HUES48 (cell line): ENCODE measurements around the gene HLCS.

Experiments
- H3K27ac ChIP-seq: one replicate; pipeline ENCODE4 v1.7.0; 2013; ENCODE audit warnings: low read depth, low read length, inconsistent platforms
- H3K27me3 ChIP-seq: 2 replicates; pipeline ENCODE4 v1.6.1; 2013; ENCODE audit warnings: mild to moderate bottlenecking, low read length; ENCODE audit not compliant: control insufficient read depth, insufficient read depth
- H3K36me3 ChIP-seq: 2 replicates; pipeline ENCODE4 v1.6.1; 2013; ENCODE audit warnings: low read length; ENCODE audit not compliant: control insufficient read depth, insufficient read depth
- H3K4me1 ChIP-seq: 2 replicates; pipeline ENCODE4 v1.6.1; 2013; ENCODE audit warnings: mild to moderate bottlenecking, low read length; ENCODE audit not compliant: control insufficient read depth, insufficient read depth
- H3K4me3 ChIP-seq: 2 replicates; pipeline ENCODE4 v1.5.1; 2013; ENCODE audit warnings: mild to moderate bottlenecking, low read depth, low read length
- H3K9ac ChIP-seq: 2 replicates; pipeline ENCODE4 v1.6.1; 2013; ENCODE audit warnings: mild to moderate bottlenecking, low read depth, low read length, moderate library complexity
- H3K9me3 ChIP-seq: 2 replicates; pipeline ENCODE4 v1.6.1; 2013; ENCODE audit warnings: low read length; ENCODE audit not compliant: control insufficient read depth, insufficient read depth

The HLCS gene

DNA sequence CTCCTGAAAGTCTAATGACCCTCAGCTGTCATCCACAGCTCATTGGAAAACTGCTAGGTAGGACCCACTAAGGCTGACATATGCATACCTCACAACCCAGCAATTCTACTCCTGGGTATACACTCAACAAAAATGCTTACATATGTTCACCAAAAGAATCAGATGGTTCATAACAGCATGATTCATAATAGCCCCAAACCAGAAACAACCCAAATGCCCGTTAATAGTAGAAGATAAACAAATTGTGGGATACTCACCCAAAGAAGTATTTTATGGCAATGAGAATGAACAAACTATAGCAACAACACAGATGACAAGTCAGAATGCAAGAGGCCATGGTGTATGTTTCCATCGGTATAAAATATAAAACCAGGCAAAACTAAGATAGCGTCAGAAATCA lies 124.6 kb downstream of the HLCS start:
- no peak overlapping the region for H3K27ac ChIP-seq
- no peaks in the 10 kb centered on the region for H3K27me3 ChIP-seq
- H3K9ac ChIP-seq = no peak overlapping the region
- H3K4me1 ChIP-seq = peaks cover 3% of the 10 kb centered on the region
- H3K9me3 ChIP-seq = no peaks in the 10 kb centered on the region
- no peaks in the 10 kb centered on the region for H3K36me3 ChIP-seq
- H3K4me3 ChIP-seq = no peak overlapping the region

GRCh38 chr21:36839735-36840134 lies 126.7 kb downstream of the HLCS start:
- Histone ChIP-seq H3K27me3 (no peaks in the 10 kb centered on the region), H3K9me3 (no peaks in the 10 kb centered on the region), H3K36me3 (no peaks in the 10 kb centered on the region), H3K4me1 (no peaks in the 10 kb centered on the region), H3K4me3 (no peak overlapping the region), H3K27ac (no peak overlapping the region), H3K9ac (no peak overlapping the region)

GRCh38 chr21:36839123-36839522 lies 127.3 kb downstream of the HLCS start:
- Histone ChIP-seq H3K36me3 (no peaks in the 10 kb centered on the region), H3K27ac (no peak overlapping the region), H3K4me3 (no peak overlapping the region), H3K4me1 (no peaks in the 10 kb centered on the region), H3K9ac (no peak overlapping the region), H3K27me3 (no peaks in the 10 kb centered on the region), H3K9me3 (no peaks in the 10 kb centered on the region)

DNA sequence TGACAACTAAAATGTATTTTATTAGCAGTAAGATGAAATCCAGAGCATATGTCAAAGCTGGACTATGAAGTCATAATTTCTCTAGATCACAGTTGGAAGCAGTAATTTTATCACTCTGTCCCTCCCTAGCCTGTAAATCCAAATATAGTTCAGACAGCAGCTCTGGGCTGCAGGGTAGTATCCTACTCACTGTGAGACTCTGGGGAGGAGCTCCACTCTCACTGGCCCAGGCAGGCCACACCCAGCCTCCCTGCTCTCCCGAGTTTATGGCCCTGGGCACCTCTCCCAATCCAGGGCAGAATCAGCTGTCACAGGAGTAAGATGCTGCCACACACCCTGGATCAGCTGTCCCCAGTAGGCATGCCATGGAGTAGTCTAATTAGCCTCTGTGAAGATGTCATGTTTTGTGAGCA lies 131.1 kb downstream of the HLCS start:
- H3K9ac ChIP-seq = no peak overlapping the region
- H3K4me3 ChIP-seq = no peak overlapping the region
- no peaks in the 10 kb centered on the region for H3K4me1 ChIP-seq
- H3K27me3 ChIP-seq = no peaks in the 10 kb centered on the region
- no peak overlapping the region for H3K27ac ChIP-seq
- no peaks in the 10 kb centered on the region for H3K9me3 ChIP-seq
- H3K36me3 ChIP-seq = no peaks in the 10 kb centered on the region

- Histone ChIP-seq H3K27me3 (no peaks in the 10 kb centered on the region), H3K27ac (no peak overlapping the region), H3K4me3 (no peak overlapping the region), H3K36me3 (no peaks in the 10 kb centered on the region), H3K9me3 (no peaks in the 10 kb centered on the region), H3K9ac (no peak overlapping the region), H3K4me1 (no peaks in the 10 kb centered on the region)
Measured at GRCh38 chr21:36834192-36834591, 132.3 kb downstream of the HLCS start.

- Histone ChIP-seq H3K4me3 (no peak overlapping the region), H3K9ac (no peak overlapping the region), H3K27ac (no peak overlapping the region), H3K4me1 (no peaks in the 10 kb centered on the region), H3K9me3 (no peaks in the 10 kb centered on the region), H3K27me3 (no peaks in the 10 kb centered on the region), H3K36me3 (no peaks in the 10 kb centered on the region)
Measured at GRCh38 chr21:36830100-36830499, 136.4 kb downstream of the HLCS start.

- no peaks in the 10 kb centered on the region for H3K36me3 ChIP-seq
- no peak overlapping the region for H3K27ac ChIP-seq
- H3K9ac ChIP-seq = no peak overlapping the region
- no peaks in the 10 kb centered on the region for H3K27me3 ChIP-seq
- H3K4me1 ChIP-seq = no peaks in the 10 kb centered on the region
- H3K9me3 ChIP-seq = no peaks in the 10 kb centered on the region
- no peak overlapping the region for H3K4me3 ChIP-seq
Measured at GRCh38 chr21:36828891-36829515, 137.5 kb downstream of the HLCS start.

DNA sequence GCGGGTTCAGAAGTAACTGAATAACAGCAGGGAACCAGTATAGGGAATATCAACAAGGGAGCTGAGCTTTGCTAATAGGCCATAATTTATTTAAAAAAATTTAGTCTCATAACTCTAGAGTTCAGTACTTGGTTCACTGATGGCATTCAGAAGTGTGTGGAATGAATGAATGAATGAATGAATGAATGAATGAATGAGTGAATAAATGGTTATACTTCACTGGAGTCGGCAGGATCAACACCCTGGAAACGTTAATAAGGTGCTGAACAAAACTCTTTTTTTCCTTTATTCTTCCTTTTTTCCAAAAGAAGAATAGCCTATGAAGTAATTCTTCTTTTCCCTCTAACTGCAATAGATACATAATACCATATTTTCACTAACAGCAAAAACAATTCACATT lies 138.3 kb downstream of the HLCS start:
- Histone ChIP-seq H3K9me3 (no peaks in the 10 kb centered on the region), H3K27ac (no peak overlapping the region), H3K9ac (no peak overlapping the region), H3K4me3 (no peak overlapping the region), H3K27me3 (no peaks in the 10 kb centered on the region), H3K36me3 (no peaks in the 10 kb centered on the region), H3K4me1 (no peaks in the 10 kb centered on the region)

- Histone ChIP-seq H3K27me3 (no peaks in the 10 kb centered on the region), H3K4me3 (no peak overlapping the region), H3K9me3 (no peaks in the 10 kb centered on the region), H3K4me1 (peaks cover under 1% of the 10 kb centered on the region; the same call in 1 of the 2 replicates), H3K36me3 (no peaks in the 10 kb centered on the region), H3K9ac (no peak overlapping the region), H3K27ac (no peak overlapping the region)
Measured at GRCh38 chr21:36825658-36826057, 140.8 kb downstream of the HLCS start.

GRCh38 chr21:36821032-36821299 lies 145.5 kb downstream of the HLCS start:
- Histone ChIP-seq H3K9ac (no peak overlapping the region), H3K4me1 (peaks cover 15% of the 10 kb centered on the region), H3K36me3 (no peaks in the 10 kb centered on the region), H3K4me3 (no peak overlapping the region), H3K27ac (no peak overlapping the region), H3K9me3 (no peaks in the 10 kb centered on the region), H3K27me3 (no peaks in the 10 kb centered on the region)

DNA sequence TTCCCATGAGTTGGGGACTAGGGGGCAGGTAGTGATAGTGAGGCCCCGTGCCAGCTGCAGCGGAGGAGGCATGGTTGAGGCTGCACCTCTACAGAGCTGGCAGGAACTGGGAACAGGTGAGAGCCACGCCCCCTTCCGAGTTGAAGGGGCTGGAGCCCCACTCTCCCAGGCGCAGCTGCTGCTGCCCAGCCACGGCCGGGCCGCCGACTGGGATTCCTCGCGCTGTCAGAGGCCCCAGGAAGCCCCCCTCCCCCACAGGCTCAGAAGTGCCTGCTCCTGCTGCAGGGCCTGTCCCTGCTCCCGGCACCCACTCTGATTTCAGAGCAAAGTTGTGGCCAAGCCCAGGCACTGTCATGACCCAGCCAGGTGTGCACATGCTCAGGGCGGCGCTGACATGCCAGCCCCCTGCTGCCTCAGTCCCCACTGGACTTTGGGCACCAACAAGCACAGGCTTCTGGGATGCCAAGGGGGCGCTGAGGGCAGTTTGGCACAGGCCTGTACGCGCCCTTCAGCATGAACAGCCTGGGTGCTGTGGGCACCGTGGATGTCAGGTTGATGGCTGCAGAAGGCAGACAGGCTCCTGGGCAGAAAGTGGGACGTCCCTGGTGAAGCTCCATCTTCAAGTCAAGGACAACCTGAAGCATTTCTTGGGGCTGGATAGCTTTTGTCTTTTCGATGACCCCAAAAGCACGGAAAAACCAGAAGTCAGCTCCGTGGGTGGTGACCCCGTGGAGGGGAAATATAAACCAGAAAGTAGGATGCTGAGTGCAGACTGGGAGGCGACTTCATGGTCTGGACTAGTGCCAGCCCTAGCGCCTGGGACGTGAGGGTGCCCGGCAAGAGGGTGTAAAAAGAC lies 146.1 kb downstream of the HLCS start:
- H3K4me3 ChIP-seq = no peak overlapping the region
- peaks cover 15% of the 10 kb centered on the region for H3K4me1 ChIP-seq
- no peaks in the 10 kb centered on the region for H3K36me3 ChIP-seq
- no peak overlapping the region for H3K9ac ChIP-seq
- H3K27me3 ChIP-seq = no peaks in the 10 kb centered on the region
- no peaks in the 10 kb centered on the region for H3K9me3 ChIP-seq
- no peak overlapping the region for H3K27ac ChIP-seq
